ENCODE measurements around the gene DISC1. TPM values are rescaled to one million over a fixed set of nuclear protein-coding genes. Genes with fewer than 3 reads are reported as not detected.

DISC1 gene
- total RNA-seq = 10 to 100 TPM in 1 of 3 donors, 1 to 10 TPM in 2; 4.8 to 11.3 (median 8.9) TPM
- long read RNA-seq, donor 1, partial matches to known transcripts = 2 of 6 reads
- long read RNA-seq, donor 1, other reads (novel, unspliced or antisense) = 3 of 6 reads
- long read RNA-seq, donor 2, partial matches to known transcripts = 0 of 2 reads
- long read RNA-seq, donor 2, other reads (novel, unspliced or antisense) = 2 of 2 reads

DNA sequence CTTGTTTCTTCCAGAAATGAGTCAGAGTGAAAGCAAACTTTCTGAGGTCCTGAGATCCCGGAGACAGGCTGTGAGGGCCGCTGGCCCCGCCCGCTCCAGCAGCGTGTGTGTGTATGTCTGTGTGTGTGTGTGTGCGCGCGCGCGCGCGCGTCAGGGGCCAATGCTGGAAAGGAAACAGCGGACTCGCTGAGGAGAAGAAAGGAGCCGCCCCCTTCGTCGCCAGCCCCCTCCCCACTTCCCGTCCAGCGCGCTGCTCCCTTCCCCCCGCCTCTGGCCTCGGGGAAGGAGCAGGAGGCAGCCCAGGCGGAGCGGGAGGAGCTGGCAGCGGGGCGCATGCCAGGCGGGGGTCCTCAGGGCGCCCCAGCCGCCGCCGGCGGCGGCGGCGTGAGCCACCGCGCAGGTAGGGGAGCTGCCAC lies at the start of gene DISC1:
TSS of gene DISC1 (plus strand) at position 256 of the 416 bp plus-strand sequence. CDS start at position 334, 78 bp downstream.
- Histone ChIP-seq H3K4me3 (peak within 1 kb of the TSS; percentile 52), H3K36me3 (ENCODE audit: low read depth) (no peaks in the 10 kb centered on the region), H3K9me3 (no peaks in the 10 kb centered on the region), H3K4me1 (ENCODE audit: low read depth) (peaks cover 3% of the 10 kb centered on the region)
- DNase-seq = peak; percentile 82 to 92 (median 88)
- TF ChIP-seq, protein P1, sequence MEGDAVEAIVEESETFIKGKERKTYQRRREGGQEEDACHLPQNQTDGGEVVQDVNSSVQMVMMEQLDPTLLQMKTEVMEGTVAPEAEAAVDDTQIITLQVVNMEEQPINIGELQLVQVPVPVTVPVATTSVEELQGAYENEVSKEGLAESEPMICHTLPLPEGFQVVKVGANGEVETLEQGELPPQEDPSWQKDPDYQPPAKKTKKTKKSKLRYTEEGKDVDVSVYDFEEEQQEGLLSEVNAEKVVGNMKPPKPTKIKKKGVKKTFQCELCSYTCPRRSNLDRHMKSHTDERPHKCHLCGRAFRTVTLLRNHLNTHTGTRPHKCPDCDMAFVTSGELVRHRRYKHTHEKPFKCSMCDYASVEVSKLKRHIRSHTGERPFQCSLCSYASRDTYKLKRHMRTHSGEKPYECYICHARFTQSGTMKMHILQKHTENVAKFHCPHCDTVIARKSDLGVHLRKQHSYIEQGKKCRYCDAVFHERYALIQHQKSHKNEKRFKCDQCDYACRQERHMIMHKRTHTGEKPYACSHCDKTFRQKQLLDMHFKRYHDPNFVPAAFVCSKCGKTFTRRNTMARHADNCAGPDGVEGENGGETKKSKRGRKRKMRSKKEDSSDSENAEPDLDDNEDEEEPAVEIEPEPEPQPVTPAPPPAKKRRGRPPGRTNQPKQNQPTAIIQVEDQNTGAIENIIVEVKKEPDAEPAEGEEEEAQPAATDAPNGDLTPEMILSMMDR (IDR thresholded peaks at IDR 0.05) = no peak
- ATAC-seq = peak; percentile 92
- intact Hi-C loops (cut with DNase I, micrococcal nuclease) = no loop called here

DNA sequence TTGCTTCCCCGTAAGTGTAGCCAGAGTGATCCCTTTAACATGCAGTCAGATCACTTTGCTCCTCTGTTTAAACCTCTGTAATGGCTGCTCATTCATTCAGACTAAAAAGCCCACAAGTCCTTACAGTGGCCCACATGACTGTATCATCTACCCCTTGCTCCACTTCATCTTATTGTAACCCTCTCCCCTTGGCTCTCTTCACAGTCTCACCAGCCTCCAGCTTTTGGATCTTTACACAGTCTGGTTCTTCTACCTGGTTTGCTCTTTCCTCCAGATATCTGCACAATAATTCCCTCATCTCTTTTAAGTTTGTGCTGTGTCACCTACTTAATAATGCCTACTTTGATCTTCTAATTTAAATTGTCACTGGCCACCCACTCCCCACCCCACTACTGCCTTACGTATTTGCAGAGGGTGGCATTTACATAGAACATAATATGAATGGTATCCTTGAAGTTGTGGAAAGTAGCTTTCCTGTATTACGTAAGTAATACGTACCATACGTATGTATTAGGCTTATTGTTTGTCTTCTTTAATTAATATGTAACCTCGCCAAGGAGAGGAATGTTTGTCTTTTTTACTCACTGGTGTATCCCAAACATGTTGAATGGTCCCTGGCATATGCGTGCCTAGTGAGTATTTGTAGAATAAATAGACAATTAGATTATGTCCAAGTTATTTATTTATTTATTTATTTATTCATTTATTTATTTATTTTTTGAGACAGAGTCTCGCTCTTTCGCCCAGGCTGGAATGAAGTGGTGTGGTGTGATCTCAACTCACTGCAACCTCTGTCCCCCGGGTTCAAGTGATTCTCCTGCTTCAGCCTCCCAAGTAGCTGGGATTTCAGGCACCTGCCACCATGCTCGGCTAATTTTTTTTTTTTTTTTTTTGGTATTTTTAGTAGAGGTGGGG lies 49.5 kb upstream of the DISC1 start:
- Histone ChIP-seq H3K36me3 (ENCODE audit: low read depth) (no peaks in the 10 kb centered on the region), H3K9me3 (no peaks in the 10 kb centered on the region), H3K4me3 (no peak overlapping the region), H3K4me1 (ENCODE audit: low read depth) (no peaks in the 10 kb centered on the region)
- no peak for ATAC-seq
- TF ChIP-seq, protein P1 (IDR thresholded peaks at IDR 0.05) = no peak
- intact Hi-C loops (cut with DNase I, micrococcal nuclease) = no loop called here
- DNase-seq = no peak

DNA sequence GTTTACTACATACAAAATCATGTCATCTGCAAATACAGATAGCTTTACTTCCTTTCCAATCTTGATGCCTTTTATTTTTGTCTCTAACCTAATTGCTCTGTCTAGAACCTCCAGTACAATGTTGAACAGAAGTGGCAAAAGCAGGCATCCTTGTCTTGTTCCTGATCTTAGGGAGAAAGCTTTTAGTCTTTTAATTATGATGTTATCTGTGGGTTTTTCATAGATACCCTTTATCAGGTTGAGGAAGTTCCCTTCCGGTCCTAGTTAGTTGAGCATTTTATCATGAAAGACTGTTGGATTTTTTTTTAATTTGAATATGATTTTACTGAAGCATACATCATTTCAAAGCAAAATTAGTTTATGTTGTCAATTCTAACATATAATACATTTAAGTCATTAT lies 45.7 kb upstream of the DISC1 start:
- DNase-seq = no peak
- Histone ChIP-seq H3K9me3 (no peaks in the 10 kb centered on the region), H3K4me1 (ENCODE audit: low read depth) (no peaks in the 10 kb centered on the region), H3K4me3 (no peak overlapping the region), H3K36me3 (ENCODE audit: low read depth) (no peaks in the 10 kb centered on the region)
- intact Hi-C loops (cut with DNase I, micrococcal nuclease) = no loop called here
- TF ChIP-seq, protein P1 (IDR thresholded peaks at IDR 0.05) = no peak
- no peak for ATAC-seq

DNA sequence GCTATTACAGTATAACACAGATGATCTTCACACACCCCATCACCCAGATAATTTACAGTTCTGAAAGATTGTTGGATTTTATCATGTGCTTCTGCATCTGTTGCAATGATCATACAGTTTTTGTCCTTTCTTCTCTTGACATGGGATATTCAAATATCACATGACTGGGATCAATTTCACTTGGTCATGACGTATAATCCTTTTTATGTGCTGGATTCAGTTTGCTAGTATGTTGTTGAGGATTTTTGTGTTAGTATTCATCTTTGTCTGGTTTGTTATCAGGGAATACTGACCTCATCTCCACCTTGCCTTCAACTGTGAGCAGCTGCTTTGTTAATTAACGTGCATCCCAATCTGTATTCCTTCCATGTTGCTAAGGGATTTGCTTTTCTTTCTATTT lies 44.7 kb upstream of the DISC1 start:
- Histone ChIP-seq H3K4me1 (ENCODE audit: low read depth) (no peaks in the 10 kb centered on the region), H3K36me3 (ENCODE audit: low read depth) (no peaks in the 10 kb centered on the region), H3K4me3 (no peak overlapping the region), H3K9me3 (no peaks in the 10 kb centered on the region)
- intact Hi-C loops (cut with DNase I, micrococcal nuclease) = no loop called here
- ATAC-seq (no peak), DNase-seq (no peak)
- TF ChIP-seq, protein P1 (IDR thresholded peaks at IDR 0.05) = no peak

DNA sequence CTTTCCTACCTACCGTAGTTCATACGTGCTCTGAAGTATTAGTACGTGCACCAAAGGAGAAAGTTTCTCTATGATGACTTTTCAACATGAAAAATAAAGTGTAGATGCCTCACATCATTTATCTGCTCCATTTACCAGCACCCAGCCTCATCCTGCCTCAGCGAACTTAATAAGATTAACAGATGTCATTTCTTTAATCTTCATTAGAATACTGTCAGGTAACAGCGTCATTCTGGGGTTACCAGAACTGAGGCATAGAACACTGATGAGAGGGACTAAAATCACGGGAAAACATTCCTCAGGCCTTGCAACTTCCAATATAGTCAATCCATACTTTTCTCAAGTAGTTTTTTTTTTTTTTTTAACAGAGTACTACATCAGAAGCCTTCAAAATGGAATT lies 43.2 kb upstream of the DISC1 start:
- DNase-seq (no peak), ATAC-seq (no peak)
- TF ChIP-seq, protein P1 (IDR thresholded peaks at IDR 0.05) = no peak
- Histone ChIP-seq H3K4me1 (ENCODE audit: low read depth) (no peaks in the 10 kb centered on the region), H3K36me3 (ENCODE audit: low read depth) (no peaks in the 10 kb centered on the region), H3K4me3 (no peak overlapping the region), H3K9me3 (no peaks in the 10 kb centered on the region)
- intact Hi-C loops (cut with DNase I, micrococcal nuclease) = no loop called here
